GM12891 (cell line): ENCODE data around the gene SPTBN1.

Source experiments
- POLR2A ChIP-seq: IDR thresholded peaks from 2 replicates; pipeline ENCODE4 v1.6.1; 2011; ENCODE audit warnings: low read depth, low read length, control low read depth
- POLR2AphosphoS5 ChIP-seq: IDR thresholded peaks from 2 replicates; pipeline ENCODE4 v1.6.1; 2011; ENCODE audit warnings: low read depth, low read length, control low read depth
- TAF1 ChIP-seq: IDR thresholded peaks from 2 replicates; pipeline ENCODE4 v1.6.1; 2011; ENCODE audit warnings: low read depth, low read length, control low read depth

- TF ChIP-seq POLR2A (no peak), POLR2AphosphoS5 (no peak), TAF1 (no peak)
Measured at GRCh38 chr2:54535599-54536195, 79.6 kb downstream of the SPTBN1 start.
